Kidney tubule cell (primary cell): Measurements from ENCODE around the gene CD81.
A peak's percentile ranks its signal among the peaks of the same experiment; 100 is the strongest.
"Not testable (repeated sequence)": the region's sequence is repeated elsewhere in the genome, so short reads cannot be mapped to it uniquely, and the experiment has no call there.

Experiments used
- DNase-seq: peaks from one replicate; pipeline ENCODE4 v3.0.0-alpha.2; 2018; ENCODE audit warnings: low spot score

The CD81 gene

GRCh38 chr11:2357246-2357645 is 19.9 kb upstream of the CD81 start:
- DNase-seq = no peak

- DNase-seq = not testable (repeated sequence)
Measured at GRCh38 chr11:2357651-2358050, 19.5 kb upstream of the CD81 start.

GRCh38 chr11:2358754-2359442 is 18.2 kb upstream of the CD81 start:
- no peak for DNase-seq

- DNase-seq = no peak
Measured at GRCh38 chr11:2359557-2359956, 17.6 kb upstream of the CD81 start.

- DNase-seq = peak; percentile 26
Measured at GRCh38 chr11:2360081-2360642, 16.9 kb upstream of the CD81 start.

- DNase-seq = no peak
Measured at GRCh38 chr11:2361565-2361964, 15.5 kb upstream of the CD81 start.

GRCh38 chr11:2362414-2362813 is 14.7 kb upstream of the CD81 start:
- DNase-seq = no peak

GRCh38 chr11:2363130-2363529 is 14.0 kb upstream of the CD81 start:
- DNase-seq = no peak

- DNase-seq = no peak
Measured at GRCh38 chr11:2363577-2364370, 13.3 kb upstream of the CD81 start.

GRCh38 chr11:2364386-2364785 is 12.7 kb upstream of the CD81 start:
- not testable (repeated sequence) for DNase-seq

GRCh38 chr11:2365571-2366210 is 11.4 kb upstream of the CD81 start:
- no peak for DNase-seq

- no peak for DNase-seq
Measured at GRCh38 chr11:2366276-2366675, 10.8 kb upstream of the CD81 start.

- DNase-seq = no peak
Measured at GRCh38 chr11:2366733-2367132, 10.4 kb upstream of the CD81 start.

- no peak for DNase-seq
Measured at GRCh38 chr11:2367266-2368160, 9.6 kb upstream of the CD81 start.

- no peak for DNase-seq
Measured at GRCh38 chr11:2368178-2368850, 8.8 kb upstream of the CD81 start.

GRCh38 chr11:2368851-2369180 is 8.3 kb upstream of the CD81 start:
- no peak for DNase-seq

GRCh38 chr11:2369320-2369719 is 7.8 kb upstream of the CD81 start:
- no peak for DNase-seq

- no peak for DNase-seq
Measured at GRCh38 chr11:2369896-2370295, 7.2 kb upstream of the CD81 start.

GRCh38 chr11:2374456-2375201 is 2.5 kb upstream of the CD81 start:
- no peak for DNase-seq

GRCh38 chr11:2375341-2375853 is 1.7 kb upstream of the CD81 start:
- DNase-seq = peak; percentile 50
